Caco-2 (cell line): Measurements from ENCODE around the gene FHL1. TPM values are rescaled to one million over a fixed set of nuclear protein-coding genes. Genes with fewer than 3 reads are reported as not detected.

ENCODE experiments used
- BruUV-seq: library from RNA; stranded (reverse); fragments of 400-500 nt; replicated peaks from 2 replicates; lab custom pipeline; 2021; lab: Mats Ljungman, UMichigan
- CTCF ChIA-PET: fragments of 300-600 bp; sonication (Branson Sonifier 250); formaldehyde crosslinking; loops from one replicate; lab custom pipeline; 2022; ENCODE audit warnings: antibody characterized with exemption; lab: Charles Lee
- POLR2A ChIA-PET: fragments of 300-600 bp; sonication (Branson Sonifier 250); formaldehyde crosslinking; loops from one replicate; lab custom pipeline; 2022; ENCODE audit warnings: antibody characterized with exemption; lab: Charles Lee
- DNase-seq, 2 experiments: peaks; one replicate each; pipeline versions ENCODE4 v3.0.0 to v3.0.0-alpha.2; 2020 to 2022
- H3K27me3 ChIP-seq: replicated peaks from 2 replicates; pipeline ENCODE4 v1.6.0; 2011; ENCODE audit warnings: low read length; ENCODE audit not compliant: control insufficient read depth, insufficient read depth
- H3K36me3 ChIP-seq: 2 replicates; pipeline ENCODE4 v1.5.1; 2011; ENCODE audit warnings: low read length; ENCODE audit not compliant: control insufficient read depth, insufficient read depth
- H3K4me1 ChIP-seq: fragments of 250-450 bp; sonication (Bioruptor Pico); 2 replicates; pipeline ENCODE4 v1.5.1; 2020; ENCODE audit warnings: mild to moderate bottlenecking
- H3K4me3 ChIP-seq: 2 replicates; pipeline ENCODE4 v1.5.1; 2011; ENCODE audit warnings: low read depth, mild to moderate bottlenecking, control low read depth, low read length
- H3K9me3 ChIP-seq: fragments of 250-450 bp; sonication (Bioruptor Pico); 2 replicates; pipeline ENCODE4 v1.5.1; 2020; ENCODE audit warnings: mild to moderate bottlenecking, moderate library complexity
- H3K27ac Mint-ChIP-seq: one replicate; pipeline ENCODE4 v1.8.0; 2022; ENCODE audit warnings: mixed read lengths; ENCODE audit not compliant: unreplicated experiment
- H3K27me3 Mint-ChIP-seq: one replicate; pipeline ENCODE4 v1.8.0; 2022; ENCODE audit warnings: mixed read lengths; ENCODE audit not compliant: insufficient read depth, unreplicated experiment
- H3K36me3 Mint-ChIP-seq: one replicate; pipeline ENCODE4 v1.8.0; 2022; ENCODE audit warnings: mild to moderate bottlenecking, mixed read lengths; ENCODE audit not compliant: insufficient read depth, unreplicated experiment
- H3K4me1 Mint-ChIP-seq: one replicate; pipeline ENCODE4 v1.8.0; 2022; ENCODE audit warnings: low read depth, mixed read lengths; ENCODE audit not compliant: unreplicated experiment
- H3K4me3 Mint-ChIP-seq: one replicate; pipeline ENCODE4 v1.8.0; 2022; ENCODE audit warnings: mild to moderate bottlenecking, moderate library complexity, mixed read lengths; ENCODE audit not compliant: unreplicated experiment
- H3K9me3 Mint-ChIP-seq: one replicate; pipeline ENCODE4 v1.8.0; 2022; ENCODE audit warnings: mixed read lengths; ENCODE audit not compliant: unreplicated experiment
- intact Hi-C: fragments of 100-400 bp; cut with micrococcal nuclease; formaldehyde crosslinking; loops from one replicate; pipeline ENCODE4 v1.10.0; 2022; ENCODE audit not compliant: unreplicated experiment
- total RNA-seq: library from RNA; stranded (reverse); gene quantifications from 2 replicates; pipeline ENCODE4 v1.2.3, GENCODE V29; 2022
- TF ChIP-seq, protein P1 (sequence below), 2 experiments: fragments of 200-600 bp in 1 of 2; IDR thresholded peaks; 1 replicate in 1 of 2; 2 replicates in 1 of 2; pipeline versions ENCODE4 v1.5.1 to v1.8.0; 2011 to 2022; ENCODE audit warnings: antibody characterized with exemption in 1 of 2, control low read depth in 1 of 2, inconsistent platforms in 1 of 2, low read depth in 1 of 2, low read length in 1 of 2, mild to moderate bottlenecking in 1 of 2, moderate library complexity in 1 of 2; ENCODE audit not compliant: insufficient read depth in 1 of 2, severe bottlenecking in 1 of 2, unreplicated experiment in 1 of 2

The FHL1 gene
- total RNA-seq, 1 experiment from 2014 or later, result 0.16 TPM

- no peaks in the 10 kb centered on the region for H3K4me1 Mint-ChIP-seq
- POLR2A ChIA-PET, result no interaction called here
- intact Hi-C loops, result no loop called here
- Histone ChIP-seq H3K9me3 (no peaks in the 10 kb centered on the region), H3K36me3 (no peaks in the 10 kb centered on the region), H3K27me3 (no peaks in the 10 kb centered on the region), H3K4me1 (no peaks in the 10 kb centered on the region), H3K4me3 (no peak overlapping the region)
- no peaks in the 10 kb centered on the region for H3K27me3 Mint-ChIP-seq
- no peaks in the 10 kb centered on the region for H3K36me3 Mint-ChIP-seq
- no peak for DNase-seq
- BruUV-seq, result no TSS peak
- no peaks in the 10 kb centered on the region for H3K9me3 Mint-ChIP-seq
- H3K27ac Mint-ChIP-seq, result no peak overlapping the region
- CTCF ChIA-PET, result no interaction called here
- H3K4me3 Mint-ChIP-seq, result no peak overlapping the region
- TF ChIP-seq, protein P1, sequence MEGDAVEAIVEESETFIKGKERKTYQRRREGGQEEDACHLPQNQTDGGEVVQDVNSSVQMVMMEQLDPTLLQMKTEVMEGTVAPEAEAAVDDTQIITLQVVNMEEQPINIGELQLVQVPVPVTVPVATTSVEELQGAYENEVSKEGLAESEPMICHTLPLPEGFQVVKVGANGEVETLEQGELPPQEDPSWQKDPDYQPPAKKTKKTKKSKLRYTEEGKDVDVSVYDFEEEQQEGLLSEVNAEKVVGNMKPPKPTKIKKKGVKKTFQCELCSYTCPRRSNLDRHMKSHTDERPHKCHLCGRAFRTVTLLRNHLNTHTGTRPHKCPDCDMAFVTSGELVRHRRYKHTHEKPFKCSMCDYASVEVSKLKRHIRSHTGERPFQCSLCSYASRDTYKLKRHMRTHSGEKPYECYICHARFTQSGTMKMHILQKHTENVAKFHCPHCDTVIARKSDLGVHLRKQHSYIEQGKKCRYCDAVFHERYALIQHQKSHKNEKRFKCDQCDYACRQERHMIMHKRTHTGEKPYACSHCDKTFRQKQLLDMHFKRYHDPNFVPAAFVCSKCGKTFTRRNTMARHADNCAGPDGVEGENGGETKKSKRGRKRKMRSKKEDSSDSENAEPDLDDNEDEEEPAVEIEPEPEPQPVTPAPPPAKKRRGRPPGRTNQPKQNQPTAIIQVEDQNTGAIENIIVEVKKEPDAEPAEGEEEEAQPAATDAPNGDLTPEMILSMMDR (IDR thresholded peaks at IDR 0.05; ENCODE audit: insufficient read depth in 1 of 2, low read depth in 1 of 2, low read length in 1 of 2, severe bottlenecking in 1 of 2, unreplicated experiment in 1 of 2), result no peak
Measured at GRCh38 chrX:136183172-136183571, 35.8 kb downstream of the FHL1 start.

DNA sequence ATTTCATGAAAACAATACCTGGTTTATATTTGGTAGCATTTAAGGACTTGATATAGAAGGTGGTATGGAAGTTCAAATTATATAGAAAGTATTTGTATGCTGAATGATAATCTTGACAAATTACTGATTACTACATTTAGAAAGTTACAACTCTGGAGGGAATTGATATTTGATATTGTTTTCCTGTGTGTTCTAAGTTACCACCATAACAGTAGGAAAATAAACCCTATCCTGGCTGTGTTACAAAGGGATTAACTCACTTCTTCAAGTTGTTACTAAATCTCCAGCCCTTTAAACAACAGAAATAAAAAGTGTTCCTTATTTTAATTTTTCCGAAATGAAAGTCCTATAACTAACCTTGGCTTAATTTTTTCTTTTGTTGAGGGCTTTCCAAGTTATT is 36.6 kb downstream of the FHL1 start:
- Histone ChIP-seq H3K27me3 (no peaks in the 10 kb centered on the region), H3K4me3 (no peak overlapping the region), H3K4me1 (no peaks in the 10 kb centered on the region), H3K9me3 (no peaks in the 10 kb centered on the region), H3K36me3 (no peaks in the 10 kb centered on the region)
- BruUV-seq, result no TSS peak
- TF ChIP-seq, protein P1 (IDR thresholded peaks at IDR 0.05; ENCODE audit: insufficient read depth in 1 of 2, low read depth in 1 of 2, low read length in 1 of 2, severe bottlenecking in 1 of 2, unreplicated experiment in 1 of 2), result no peak
- CTCF ChIA-PET, result no interaction called here
- H3K4me3 Mint-ChIP-seq, result no peak overlapping the region
- DNase-seq, result no peak
- H3K9me3 Mint-ChIP-seq, result no peaks in the 10 kb centered on the region
- no peak overlapping the region for H3K27ac Mint-ChIP-seq
- H3K36me3 Mint-ChIP-seq, result no peaks in the 10 kb centered on the region
- POLR2A ChIA-PET, result no interaction called here
- no peaks in the 10 kb centered on the region for H3K4me1 Mint-ChIP-seq
- no peaks in the 10 kb centered on the region for H3K27me3 Mint-ChIP-seq
- intact Hi-C loops, result no loop called here

GRCh38 chrX:136185401-136186022 is 38.2 kb downstream of the FHL1 start:
- no peak for DNase-seq
- Mint-ChIP-seq H3K27ac (no peak overlapping the region), H3K36me3 (no peaks in the 10 kb centered on the region), H3K9me3 (no peaks in the 10 kb centered on the region), H3K4me1 (no peaks in the 10 kb centered on the region), H3K4me3 (no peak overlapping the region), H3K27me3 (no peaks in the 10 kb centered on the region)
- TF ChIP-seq, protein P1 (IDR thresholded peaks at IDR 0.05; ENCODE audit: insufficient read depth in 1 of 2, low read depth in 1 of 2, low read length in 1 of 2, severe bottlenecking in 1 of 2, unreplicated experiment in 1 of 2), result no peak
- H3K27me3 ChIP-seq, result no peaks in the 10 kb centered on the region
- BruUV-seq, result no TSS peak
- no peaks in the 10 kb centered on the region for H3K9me3 ChIP-seq
- H3K36me3 ChIP-seq, result no peaks in the 10 kb centered on the region
- H3K4me1 ChIP-seq, result no peaks in the 10 kb centered on the region
- ChIA-PET POLR2A (no interaction called here), CTCF (no interaction called here)
- intact Hi-C loops, result no loop called here
- no peak overlapping the region for H3K4me3 ChIP-seq
